Stimulated activated CD4-positive, alpha-beta T cell treated with anti-CD3 and anti-CD28 coated beads, Interleukin-2, amount 100 ng/mL, for 4 hours (primary cell): Measurements from ENCODE around the gene GPR61.

ENCODE experiments used
- DNase-seq: peaks from one replicate; pipeline ENCODE4 v3.0.0-alpha.2; 2020; ENCODE audit warnings: low read depth

Gene GPR61

DNA sequence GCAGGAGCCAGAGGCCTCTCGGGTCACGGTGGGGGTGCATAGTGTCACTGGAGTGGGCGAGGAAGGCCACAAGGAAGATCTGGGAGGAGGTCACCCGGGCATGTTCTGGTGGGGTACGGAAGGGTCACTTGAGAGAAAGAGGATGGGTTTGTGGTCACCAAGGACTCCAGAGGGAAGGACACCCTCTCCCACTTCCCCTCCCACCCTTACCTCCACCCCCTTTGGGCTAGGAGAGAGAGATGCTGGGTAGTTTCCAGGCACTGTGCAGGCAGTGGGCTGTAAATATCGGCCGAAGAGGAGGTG lies 30.8 kb upstream of the GPR61 start:
- no peak for DNase-seq

DNA sequence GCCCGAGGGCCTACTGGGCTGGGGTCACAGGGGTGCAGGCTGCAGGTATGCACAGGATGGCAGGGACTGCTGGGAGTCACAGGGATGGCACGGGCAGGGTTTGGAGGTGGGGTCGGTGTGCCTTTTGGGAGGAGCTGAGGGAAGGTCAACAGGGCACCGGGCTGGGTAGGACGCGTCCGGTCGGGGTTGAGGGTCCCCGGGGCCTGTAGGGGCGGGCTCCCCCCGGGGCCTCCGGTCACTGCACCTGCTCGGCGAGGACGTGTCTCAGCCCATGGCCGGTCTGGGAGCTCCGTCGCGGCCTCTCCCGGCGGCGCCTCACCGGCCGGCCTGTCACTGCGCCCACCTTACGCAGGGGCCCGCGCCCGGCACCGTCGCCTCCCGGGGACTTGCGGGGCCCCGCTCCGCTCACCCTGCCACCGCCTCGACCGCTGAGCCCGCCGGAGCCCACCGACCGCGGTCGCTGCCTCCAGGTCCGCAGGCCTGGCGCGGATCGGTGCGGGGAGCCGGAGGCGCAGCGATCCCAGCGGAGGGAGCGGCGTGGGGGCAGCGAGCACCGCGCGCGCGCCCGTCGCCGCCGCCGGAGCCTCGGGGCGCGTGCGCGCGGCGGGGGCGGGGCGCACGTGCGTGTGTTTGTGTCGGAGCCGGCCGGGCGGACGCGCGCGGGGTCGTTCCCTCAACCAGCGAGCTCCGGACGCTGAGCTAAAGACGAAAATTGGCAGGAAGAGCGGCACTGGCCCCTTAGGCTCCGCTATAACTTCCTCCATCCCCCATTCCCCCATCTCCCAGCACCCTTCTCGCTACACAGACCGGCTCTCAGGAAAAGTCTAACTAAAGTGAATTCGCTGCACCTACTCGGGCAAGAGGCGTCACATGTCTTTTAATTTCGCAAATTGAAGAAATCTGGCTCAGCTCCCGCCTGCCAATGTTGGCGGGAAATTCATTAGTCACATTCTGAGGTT lies 30.2 kb upstream of the GPR61 start, which contains the start of gene AMIGO1:
TSS of gene AMIGO1 (minus strand) at position 552 of the 959 bp plus-strand sequence. CDS start 815 bp downstream, outside the sequence.
- DNase-seq, result peak; percentile 55

DNA sequence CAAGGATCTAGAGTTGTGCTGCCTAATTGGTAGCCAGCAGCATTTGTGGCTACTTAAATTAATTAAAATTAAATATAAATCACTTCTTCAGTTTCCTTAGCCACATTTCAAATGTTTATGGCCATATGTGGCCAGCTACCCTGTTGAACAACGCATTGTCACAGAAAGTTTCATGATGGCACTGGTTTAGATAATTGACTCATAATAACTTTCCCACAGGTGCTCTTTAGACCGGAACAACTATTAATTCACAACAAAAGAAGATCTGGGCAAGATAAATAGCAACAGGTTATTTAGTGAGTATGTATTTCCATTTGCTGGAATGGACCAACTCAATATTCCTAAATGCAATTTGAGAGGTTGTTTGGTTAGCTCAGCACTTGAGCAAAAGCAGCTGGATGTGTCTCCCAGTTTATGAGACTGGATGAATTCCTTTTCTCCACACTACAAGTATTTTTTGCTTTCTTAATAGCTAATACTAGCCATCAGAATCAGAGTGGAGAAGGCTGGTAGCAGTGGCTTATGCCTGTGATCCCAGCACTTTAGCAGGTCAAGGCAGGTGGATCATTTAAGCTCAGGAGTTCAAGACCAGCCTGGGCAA lies 26.5 kb upstream of the GPR61 start:
- DNase-seq, result no peak

- no peak for DNase-seq
Measured at GRCh38 chr1:109514846-109515245, 24.8 kb upstream of the GPR61 start.

DNA sequence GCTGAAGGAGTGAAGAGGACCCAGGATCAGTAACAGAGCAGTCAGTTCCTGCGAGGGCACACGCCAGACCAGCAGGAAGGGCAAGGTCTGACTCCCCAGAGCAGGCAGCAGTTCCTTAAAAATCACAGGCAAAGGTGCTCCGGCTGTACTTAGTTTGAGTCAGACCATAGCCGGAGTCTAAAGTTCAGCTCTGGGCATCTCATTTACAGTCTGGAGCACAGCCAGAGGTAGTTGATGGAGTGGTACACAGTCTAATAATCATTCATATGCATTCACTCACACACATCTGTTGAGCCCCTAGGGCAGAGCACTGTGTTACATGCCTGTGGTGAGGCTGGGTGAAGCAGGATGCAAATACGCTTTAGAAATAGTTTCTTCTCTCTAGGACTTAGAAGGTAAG lies 22.8 kb upstream of the GPR61 start:
- DNase-seq, result no peak

GRCh38 chr1:109517337-109517736 lies 22.3 kb upstream of the GPR61 start:
- DNase-seq, result no peak

DNA sequence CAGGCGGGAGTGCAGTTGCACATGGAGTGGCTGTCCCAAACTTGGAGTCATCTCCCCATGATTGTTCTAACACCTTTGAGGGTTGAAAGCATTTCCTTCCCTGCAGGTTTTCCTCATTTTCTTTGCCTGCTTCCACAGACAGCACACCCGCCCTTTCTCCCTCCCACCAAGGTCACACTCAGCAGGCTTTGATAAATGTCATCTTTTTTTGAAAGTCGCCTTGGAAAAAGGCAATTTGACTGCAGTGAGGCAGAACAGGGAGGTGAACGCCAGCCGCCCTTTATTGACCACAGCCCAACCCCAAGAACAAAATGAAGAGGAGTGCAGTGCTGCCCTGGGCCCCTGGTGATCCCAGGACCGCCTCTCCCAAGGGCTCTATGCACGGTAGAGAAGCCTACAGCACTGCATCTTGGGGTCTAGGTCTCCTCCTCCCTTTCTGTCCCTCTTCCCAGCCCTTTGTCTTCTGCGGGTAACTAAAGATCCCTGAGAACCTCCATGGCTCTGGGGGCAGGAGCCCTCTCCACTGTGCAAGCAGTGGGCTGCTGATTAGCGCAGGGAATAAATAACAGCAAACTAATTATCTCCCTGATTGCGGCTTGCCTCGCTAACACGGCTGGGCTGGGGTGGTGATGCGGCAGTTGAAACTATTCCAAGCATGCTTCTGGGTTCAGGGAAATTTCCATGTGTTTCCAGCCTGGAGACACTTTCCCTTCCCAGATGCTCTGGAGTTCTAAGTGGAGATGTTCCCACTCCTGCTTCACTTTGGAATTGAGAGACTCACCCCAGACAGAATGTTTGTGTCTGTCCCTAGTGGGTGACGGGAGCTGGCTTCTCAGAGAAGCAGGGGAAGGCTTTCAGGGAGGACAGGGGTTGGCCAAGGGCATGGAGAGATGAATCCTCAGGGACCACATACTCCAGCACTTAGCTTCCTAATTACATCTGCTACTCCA lies 18.4 kb upstream of the GPR61 start:
- no peak for DNase-seq

DNA sequence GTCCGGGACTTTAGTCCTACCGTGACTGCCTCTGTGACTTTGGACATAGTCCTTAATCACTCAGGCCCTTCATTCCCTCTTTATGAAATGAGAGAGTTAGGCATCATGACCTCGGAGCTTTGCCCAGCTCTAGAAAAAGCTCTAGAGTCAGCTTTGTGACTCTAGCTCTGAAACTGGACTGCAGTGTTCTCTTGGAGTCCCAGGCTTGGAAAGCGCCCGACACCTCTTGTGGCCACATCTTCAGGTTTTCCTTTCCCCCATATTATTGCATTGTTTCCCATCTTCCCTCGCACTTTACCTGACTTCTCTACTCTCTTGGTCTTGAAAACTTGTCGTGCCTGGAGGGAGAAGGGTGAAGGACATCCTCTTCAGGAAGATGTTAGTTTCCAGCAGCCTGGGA lies 17.6 kb upstream of the GPR61 start:
- DNase-seq, result no peak

DNA sequence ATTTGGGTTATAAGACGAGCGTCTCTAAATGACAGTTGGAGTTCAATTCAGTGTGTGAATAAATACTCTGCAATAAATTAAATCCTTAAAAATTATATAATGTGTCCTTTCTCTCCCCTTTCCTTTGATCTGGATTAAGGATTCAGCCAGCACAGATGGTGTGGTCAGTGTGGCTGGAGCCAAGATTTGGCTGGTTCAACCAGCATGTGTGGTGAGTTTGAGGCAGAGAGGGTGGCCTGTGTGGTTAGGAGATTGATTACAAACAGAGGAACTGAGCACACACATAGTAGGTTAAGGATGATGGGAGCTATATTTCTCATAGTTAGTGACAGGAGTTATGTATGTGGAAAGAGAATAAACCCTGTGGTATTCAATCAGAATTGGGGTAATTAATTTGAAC lies 16.0 kb upstream of the GPR61 start:
- DNase-seq, result no peak

GRCh38 chr1:109527098-109527811 lies 12.4 kb upstream of the GPR61 start:
- DNase-seq, result no peak

- no peak for DNase-seq
Measured at GRCh38 chr1:109527846-109528695, 11.6 kb upstream of the GPR61 start.

GRCh38 chr1:109528712-109529111 lies 11.0 kb upstream of the GPR61 start:
- no peak for DNase-seq

- no peak for DNase-seq
Measured at GRCh38 chr1:109529881-109530456, 9.7 kb upstream of the GPR61 start.

DNA sequence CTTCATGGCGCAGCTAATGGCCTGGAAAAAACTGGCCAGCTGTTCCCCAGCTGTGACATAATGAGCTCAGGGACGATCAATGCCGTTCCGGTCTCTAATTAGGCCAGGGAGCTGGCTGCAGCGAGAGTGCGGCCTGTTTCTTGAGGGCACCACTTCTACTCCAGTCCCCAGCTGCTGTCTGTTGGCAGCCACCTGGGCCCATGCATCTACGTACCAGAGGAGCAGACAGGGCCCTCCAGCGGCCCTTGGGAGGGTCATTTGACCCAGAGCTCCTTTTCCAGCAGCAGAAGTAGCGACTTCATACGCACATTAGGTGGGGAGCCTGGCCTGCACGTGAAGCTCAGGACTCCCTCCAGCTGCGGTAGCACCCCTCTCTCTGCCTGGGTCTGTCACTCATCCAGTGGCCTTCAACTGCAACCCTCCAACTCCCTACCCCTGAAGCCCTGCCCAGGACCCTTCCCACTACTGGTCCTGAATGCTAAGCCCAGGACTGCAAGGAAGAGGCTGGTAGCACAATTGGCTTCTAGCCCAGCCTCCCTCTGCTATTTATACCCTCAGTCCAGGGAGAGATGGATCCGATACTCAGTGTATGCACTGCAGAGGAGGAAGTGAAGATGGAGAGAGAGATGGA lies 9.1 kb upstream of the GPR61 start:
- DNase-seq, result no peak

GRCh38 chr1:109531380-109531779 lies 8.3 kb upstream of the GPR61 start:
- no peak for DNase-seq

DNA sequence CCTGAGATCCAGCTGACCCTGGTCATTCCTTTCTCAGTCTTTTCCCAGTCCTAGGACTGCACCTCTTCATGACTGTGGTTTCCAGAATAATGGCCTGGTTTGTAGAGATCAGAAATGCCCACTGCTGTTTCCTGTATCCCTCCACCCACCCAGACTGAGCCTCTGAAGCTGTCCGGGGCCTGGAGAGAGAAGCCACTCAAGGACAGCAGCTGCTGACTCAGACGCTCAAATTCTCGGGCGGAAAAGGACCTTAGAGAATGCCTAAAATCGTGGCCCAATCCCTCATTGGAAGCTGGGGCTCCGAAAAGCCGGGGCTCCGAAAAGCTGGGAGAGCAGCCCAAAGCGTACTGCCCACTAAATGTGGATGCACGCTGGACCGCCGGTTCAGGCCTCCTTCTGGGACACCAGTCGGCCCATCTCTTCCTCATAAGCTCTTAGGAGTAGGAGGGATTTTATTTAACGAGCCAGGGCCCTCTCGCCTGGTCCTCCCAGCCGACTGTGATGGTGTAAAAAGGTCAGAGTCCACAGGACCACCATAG lies 7.8 kb upstream of the GPR61 start:
- no peak for DNase-seq

DNA sequence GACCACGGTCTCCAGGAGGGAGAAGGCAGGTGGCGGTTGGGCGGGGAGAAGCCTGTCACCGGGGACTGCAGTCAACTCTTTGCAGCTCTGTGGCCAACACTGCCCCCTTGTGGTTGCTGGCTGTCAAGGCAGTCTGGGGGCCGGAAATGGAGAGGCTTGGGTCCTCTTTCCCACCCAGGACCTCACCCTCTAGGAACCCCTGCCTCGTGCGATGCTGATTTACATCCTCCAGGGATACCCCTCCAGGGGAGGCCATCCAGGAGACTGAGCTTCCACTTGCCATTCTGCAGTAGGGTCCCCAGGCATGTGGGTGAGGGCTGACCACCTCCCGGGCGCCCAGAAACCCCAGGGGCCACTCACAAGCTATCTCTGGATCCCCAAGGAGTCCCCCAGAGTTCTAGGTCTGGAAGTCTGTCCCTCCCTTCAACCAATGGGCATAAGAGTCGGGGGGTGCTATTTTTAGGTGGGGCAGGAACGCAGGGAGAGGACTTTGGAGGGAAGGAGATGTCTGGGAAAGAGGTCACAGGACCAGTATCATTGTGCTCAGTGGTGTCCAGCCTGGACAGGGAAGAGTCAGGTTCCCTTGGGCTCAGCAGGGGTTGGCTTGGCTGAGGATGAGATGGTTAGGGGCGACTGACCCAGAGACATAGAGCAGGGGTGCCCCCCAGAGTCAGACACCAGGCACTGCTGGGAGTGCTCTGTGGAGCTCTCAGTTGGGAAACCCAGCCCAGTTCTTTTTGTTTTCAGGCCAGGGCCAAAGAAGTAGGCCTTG lies 7.1 kb upstream of the GPR61 start:
- peak; percentile 83 for DNase-seq

GRCh38 chr1:109534307-109534858 lies 5.3 kb upstream of the GPR61 start:
- no peak for DNase-seq

DNA sequence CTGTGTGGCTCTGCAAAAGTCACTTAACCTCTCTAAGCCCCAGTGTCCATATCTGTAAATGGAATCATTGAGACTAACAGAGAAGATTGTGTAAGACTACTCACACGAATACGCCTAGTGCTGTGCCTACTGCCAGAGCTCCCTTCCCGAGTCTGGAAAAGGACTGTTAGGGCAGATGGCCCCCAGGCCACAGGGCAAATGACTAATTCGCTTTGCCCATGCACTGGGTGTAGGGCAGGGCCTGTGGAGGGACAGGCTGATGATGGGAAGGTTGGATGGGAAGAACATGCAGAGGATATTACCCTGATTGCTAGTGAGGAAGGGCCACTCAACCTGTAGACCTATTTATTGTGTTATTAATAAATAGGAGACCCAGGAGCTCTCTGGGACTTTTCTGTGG lies 4.2 kb upstream of the GPR61 start:
- DNase-seq, result no peak
